BJ (cell line): ENCODE data around the gene ANKDD1B. TPM values are rescaled to one million over a fixed set of nuclear protein-coding genes. Genes with fewer than 3 reads are reported as not detected.
"Not testable (repeated sequence)": the region's sequence is repeated elsewhere in the genome, so short reads cannot be mapped to it uniquely, and the experiment has no call there.

Source experiments
- CTCF ChIA-PET: fragments of 350-600 bp; formaldehyde crosslinking; extraction: SDS; loops from one replicate; lab custom pipeline; 2021; ENCODE audit warnings: antibody characterized with exemption, inconsistent platforms; lab: Yijun Ruan, JAX
- POLR2A ChIA-PET: fragments of 300-600 bp; sonication (Branson Sonifier 250); formaldehyde crosslinking; extraction: SDS; loops from one replicate; lab custom pipeline; 2021; ENCODE audit warnings: antibody characterized with exemption; lab: Charles Lee
- DNase-seq: peaks from one replicate; pipeline ENCODE4 v3.0.0-alpha.2; 2011; ENCODE audit warnings: low read depth
- H3K27me3 ChIP-seq: 2 replicates; pipeline ENCODE4 v1.6.0; 2011; ENCODE audit warnings: low read length; ENCODE audit not compliant: control insufficient read depth, insufficient read depth
- H3K36me3 ChIP-seq: 2 replicates; pipeline ENCODE4 v1.5.1; 2011; ENCODE audit warnings: low read length; ENCODE audit not compliant: control insufficient read depth, insufficient read depth
- H3K4me3 ChIP-seq: 2 replicates; pipeline ENCODE4 v1.5.1; 2011; ENCODE audit warnings: low read depth, mild to moderate bottlenecking, control low read depth, low read length
- polyA plus RNA-seq: library from polyadenylated mRNA; depleted of rRNA; stranded (reverse); fragments of >200 nt; gene quantifications from 2 replicates; pipeline ENCODE4 v1.2.3, GENCODE V29; 2011
- TF ChIP-seq, protein P1 (sequence below): IDR thresholded peaks from 2 replicates; pipeline ENCODE4 v1.5.1; 2011; ENCODE audit warnings: low read depth, mild to moderate bottlenecking, control low read depth, inconsistent platforms, low read length, moderate library complexity; ENCODE audit not compliant: insufficient read depth

The ANKDD1B gene
- polyA plus RNA-seq, 1 experiment, result 0.18 TPM

DNA sequence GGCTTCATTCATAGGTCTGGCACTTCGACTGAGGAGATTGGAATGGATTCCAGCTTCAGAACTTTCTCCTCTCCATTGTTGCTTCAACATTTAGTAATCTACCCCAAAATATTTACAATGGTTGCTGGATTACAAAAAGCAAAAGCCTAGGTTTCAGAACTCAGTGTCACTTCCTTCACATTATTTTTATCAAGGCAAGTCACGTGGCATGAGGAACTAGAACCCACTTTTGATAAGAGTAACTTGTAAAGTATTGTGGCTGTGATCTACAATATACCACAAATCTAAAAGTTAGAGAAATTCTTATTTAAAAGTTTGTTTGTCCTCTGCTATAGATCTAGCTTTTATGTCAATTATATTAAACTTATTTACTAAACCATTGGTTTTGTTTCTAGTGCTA, 39.7 kb upstream of the ANKDD1B start:
- ChIA-PET CTCF (no interaction called here), POLR2A (no interaction called here)
- Histone ChIP-seq H3K36me3 (peaks cover 1% of the 10 kb centered on the region; the same call in 1 of the 2 replicates), H3K4me3 (no peak overlapping the region), H3K27me3 (no peaks in the 10 kb centered on the region)
- TF ChIP-seq, protein P1, sequence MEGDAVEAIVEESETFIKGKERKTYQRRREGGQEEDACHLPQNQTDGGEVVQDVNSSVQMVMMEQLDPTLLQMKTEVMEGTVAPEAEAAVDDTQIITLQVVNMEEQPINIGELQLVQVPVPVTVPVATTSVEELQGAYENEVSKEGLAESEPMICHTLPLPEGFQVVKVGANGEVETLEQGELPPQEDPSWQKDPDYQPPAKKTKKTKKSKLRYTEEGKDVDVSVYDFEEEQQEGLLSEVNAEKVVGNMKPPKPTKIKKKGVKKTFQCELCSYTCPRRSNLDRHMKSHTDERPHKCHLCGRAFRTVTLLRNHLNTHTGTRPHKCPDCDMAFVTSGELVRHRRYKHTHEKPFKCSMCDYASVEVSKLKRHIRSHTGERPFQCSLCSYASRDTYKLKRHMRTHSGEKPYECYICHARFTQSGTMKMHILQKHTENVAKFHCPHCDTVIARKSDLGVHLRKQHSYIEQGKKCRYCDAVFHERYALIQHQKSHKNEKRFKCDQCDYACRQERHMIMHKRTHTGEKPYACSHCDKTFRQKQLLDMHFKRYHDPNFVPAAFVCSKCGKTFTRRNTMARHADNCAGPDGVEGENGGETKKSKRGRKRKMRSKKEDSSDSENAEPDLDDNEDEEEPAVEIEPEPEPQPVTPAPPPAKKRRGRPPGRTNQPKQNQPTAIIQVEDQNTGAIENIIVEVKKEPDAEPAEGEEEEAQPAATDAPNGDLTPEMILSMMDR, result no peak
- DNase-seq, result no peak

- H3K36me3 ChIP-seq, result no peaks in the 10 kb centered on the region; the same call in 1 of the 2 replicates
- no peak for DNase-seq
- no peaks in the 10 kb centered on the region for H3K27me3 ChIP-seq
- no peak overlapping the region for H3K4me3 ChIP-seq
- ChIA-PET CTCF (no interaction called here), POLR2A (no interaction called here)
- TF ChIP-seq, protein P1, result no peak
These were observed 36.5 kb upstream of the ANKDD1B start for GRCh38 chr5:75574791-75575190.

DNA sequence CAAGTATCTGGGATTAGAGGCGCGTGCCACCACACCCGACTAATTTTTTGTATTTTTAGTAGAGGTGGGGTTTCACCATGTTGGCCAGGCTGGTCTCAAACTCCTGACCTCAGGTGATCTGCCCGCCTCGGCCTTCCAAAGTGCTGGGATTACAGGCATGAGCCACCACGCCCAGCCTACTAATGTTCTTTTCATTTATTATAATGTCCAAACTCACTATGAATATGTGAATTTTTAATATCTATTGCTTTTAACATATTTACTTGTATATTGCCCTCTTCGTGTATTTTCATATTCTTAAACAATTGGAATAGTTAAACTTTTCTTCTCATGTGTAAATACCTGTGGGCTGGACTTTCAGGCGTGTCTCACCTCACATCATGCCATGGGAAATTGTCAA, 33.0 kb upstream of the ANKDD1B start:
- DNase-seq, H3K36me3 ChIP-seq, POLR2A ChIA-PET, CTCF ChIA-PET, H3K27me3 ChIP-seq, H3K4me3 ChIP-seq: not testable (repeated sequence)

DNA sequence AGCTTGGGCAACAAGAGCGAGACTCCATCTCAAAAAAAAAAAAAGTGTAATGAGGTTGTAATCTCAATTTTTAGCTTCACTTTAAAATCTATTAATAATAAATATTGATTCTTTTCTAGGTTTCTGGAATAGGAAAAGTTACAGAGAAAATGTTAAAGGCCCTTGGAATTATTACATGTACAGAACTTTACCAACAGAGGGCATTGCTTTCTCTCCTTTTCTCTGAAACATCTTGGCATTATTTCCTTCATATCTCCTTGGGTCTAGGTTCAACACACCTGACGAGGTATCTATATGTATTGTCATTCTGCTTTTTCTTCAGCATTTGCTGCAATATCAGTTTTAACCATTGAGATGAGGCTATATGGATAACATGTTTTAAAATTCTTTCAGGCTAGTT, 26.6 kb upstream of the ANKDD1B start:
- CTCF ChIA-PET, result no interaction called here
- POLR2A ChIA-PET, result no interaction called here
- Histone ChIP-seq H3K4me3 (no peak overlapping the region), H3K36me3 (no peaks in the 10 kb centered on the region; the same call in 1 of the 2 replicates), H3K27me3 (no peaks in the 10 kb centered on the region)
- DNase-seq, result no peak
- TF ChIP-seq, protein P1, result no peak

- peaks cover 2% of the 10 kb centered on the region; the same call in 1 of the 2 replicates for H3K36me3 ChIP-seq
- H3K4me3 ChIP-seq, result no peak overlapping the region
- TF ChIP-seq, protein P1, result no peak
- ChIA-PET POLR2A (no interaction called here), CTCF (no interaction called here)
- no peak for DNase-seq
- no peaks in the 10 kb centered on the region for H3K27me3 ChIP-seq
These were observed 22.6 kb upstream of the ANKDD1B start for GRCh38 chr5:75588666-75589065.

DNA sequence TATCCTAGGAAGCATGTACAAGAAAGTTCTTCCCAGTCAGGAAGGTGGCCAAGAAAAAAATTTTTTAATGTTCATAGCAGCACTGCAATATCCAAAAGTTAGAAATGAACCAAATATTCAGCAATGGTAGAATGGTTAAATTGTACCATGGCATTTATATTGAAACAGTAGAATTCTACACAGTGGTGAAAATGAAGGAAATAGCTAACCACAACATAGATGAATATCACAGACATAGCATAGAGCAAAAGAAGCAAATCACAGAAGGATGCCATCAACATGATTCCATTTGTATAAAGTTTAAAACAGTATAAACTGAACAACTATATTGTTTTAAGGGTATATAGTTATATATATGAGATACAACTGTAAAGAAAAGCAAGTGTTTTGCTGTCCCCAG, 10.7 kb upstream of the ANKDD1B start:
- DNase-seq, result no peak
- POLR2A ChIA-PET, result no interaction called here
- CTCF ChIA-PET, result no interaction called here
- Histone ChIP-seq H3K4me3 (no peak overlapping the region), H3K27me3 (no peaks in the 10 kb centered on the region), H3K36me3 (peaks cover under 1% of the 10 kb centered on the region; the same call in 1 of the 2 replicates)
- TF ChIP-seq, protein P1, result no peak
